Lung microvascular endothelial cell (primary cell): ENCODE results near the gene DNASE1L3. TPM values are rescaled to one million over a fixed set of nuclear protein-coding genes. Genes with fewer than 3 reads are reported as not detected.
"Not testable (repeated sequence)": the region's sequence is repeated elsewhere in the genome, so short reads cannot be mapped to it uniquely, and the experiment has no call there.

ENCODE experiments used
- DNase-seq, 2 donors: peaks; one replicate each; pipeline versions ENCODE4 v3.0.0 to v3.0.0-alpha.2; 2010; ENCODE audit warnings: low read depth in 2 of 2
- total RNA-seq: library from RNA; depleted of rRNA; stranded (reverse); fragments of >200 nt; gene quantifications from 2 replicates; pipeline ENCODE4 v1.2.1, GENCODE V29; 2014

Gene DNASE1L3
- total RNA-seq, 1 donor from 2014 or later: 5.0 TPM

DNA sequence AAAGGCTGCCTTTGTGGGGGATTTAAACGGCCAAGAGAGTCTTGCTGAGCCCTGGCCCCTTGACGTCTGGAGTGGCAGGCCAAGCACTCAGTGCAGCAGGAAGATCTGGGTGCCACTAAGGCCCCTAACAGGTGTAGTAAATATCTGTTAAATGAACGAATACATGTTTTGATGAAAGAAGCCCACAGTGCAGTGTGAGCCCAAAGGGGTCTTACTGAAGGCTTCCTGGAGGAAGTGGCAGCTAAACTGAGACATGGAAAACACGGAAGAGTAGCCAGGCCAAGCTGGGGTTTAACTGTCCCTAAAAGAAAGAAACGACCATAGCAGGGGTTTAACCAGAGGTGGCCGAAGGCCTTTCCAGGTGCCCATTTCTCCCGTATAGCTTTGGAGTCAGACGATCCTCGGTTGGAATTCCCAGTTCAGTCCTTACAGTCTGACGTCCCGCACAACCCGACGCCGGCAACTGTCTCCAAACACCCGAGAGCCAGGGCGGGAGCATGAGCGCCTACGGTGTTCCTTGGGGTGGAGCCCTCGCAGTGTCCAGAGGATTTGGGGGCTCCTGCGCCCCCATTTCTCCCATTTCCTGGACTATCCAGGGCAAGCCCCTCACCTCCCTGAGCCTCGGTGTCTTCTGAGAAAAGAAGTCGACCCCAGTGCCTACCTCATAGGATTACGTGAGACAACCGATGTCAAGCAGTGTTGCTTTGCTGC, 25.9 kb upstream of the DNASE1L3 start:
- DNase-seq: no peak

- no peak for DNase-seq
Measured at GRCh38 chr3:58235970-58236369, 25.2 kb upstream of the DNASE1L3 start.

- DNase-seq: peak; percentile 19 to 38
Measured at GRCh38 chr3:58234516-58234931, 23.8 kb upstream of the DNASE1L3 start.

GRCh38 chr3:58231666-58232065, 20.9 kb upstream of the DNASE1L3 start:
- DNase-seq: peak in 1 of 2 donors; percentile 36

- DNase-seq: no peak
Measured at GRCh38 chr3:58230876-58231552, 20.2 kb upstream of the DNASE1L3 start.

GRCh38 chr3:58227933-58228332, 17.2 kb upstream of the DNASE1L3 start:
- not testable (repeated sequence) for DNase-seq

DNA sequence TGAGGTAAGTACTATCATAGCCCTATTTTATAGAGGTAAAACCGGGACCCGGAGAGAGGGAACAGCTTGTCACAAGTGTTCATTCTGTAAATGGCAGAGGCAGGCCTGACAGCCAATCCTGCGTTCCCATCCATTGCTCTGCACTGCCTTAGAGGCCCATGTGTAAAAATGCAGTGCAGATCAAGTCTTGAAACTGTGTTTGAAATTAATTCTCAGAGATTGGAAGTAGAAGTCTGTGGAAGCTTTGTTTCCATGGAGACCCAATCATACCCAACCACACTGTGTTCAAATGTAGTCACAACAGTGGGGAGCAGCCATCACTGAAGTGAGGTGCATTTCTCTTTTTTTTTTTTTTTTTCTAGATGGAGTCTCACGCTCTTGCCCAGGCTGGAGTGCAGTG, 13.1 kb upstream of the DNASE1L3 start:
- DNase-seq: no peak

- DNase-seq: peak in 1 of 2 donors; percentile 52
Measured at GRCh38 chr3:58222161-58222724, 11.5 kb upstream of the DNASE1L3 start.

- DNase-seq: no peak
Measured at GRCh38 chr3:58218904-58219303, 8.1 kb upstream of the DNASE1L3 start.

GRCh38 chr3:58217209-58217811, 6.5 kb upstream of the DNASE1L3 start:
- peak; percentile 76 to 83 for DNase-seq

DNA sequence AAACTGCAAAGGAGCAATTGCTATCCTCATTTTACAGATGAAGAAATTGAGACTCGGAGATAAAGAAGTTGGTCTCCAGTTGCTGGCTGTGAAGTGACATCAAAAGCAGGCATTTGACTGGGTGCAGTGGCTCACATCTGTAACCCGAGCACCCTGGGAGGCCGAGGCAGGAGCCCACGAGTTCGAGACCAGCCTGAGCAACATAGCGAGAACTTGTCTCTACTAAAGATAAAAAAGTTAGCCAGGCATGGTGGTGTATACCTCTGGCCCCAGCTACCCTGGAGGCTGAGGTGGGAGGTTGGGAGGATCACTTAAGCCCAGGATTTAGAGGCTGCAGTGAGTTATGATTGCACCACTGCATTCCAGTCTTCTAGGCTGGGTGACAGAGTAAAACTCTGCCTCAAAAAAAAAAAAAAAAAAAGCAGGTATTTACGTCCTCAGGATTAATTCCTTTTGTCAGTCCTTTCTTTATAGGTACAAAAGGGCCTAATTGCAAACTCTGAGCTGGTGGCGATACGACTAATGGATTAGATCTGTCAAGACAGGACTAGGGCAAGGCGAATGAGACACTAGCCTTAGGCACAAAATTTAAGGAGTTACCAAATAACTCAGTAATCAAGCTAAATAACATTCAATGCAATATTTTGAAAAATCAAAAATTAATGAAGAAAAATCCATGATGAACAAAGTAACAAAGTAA, 5.9 kb upstream of the DNASE1L3 start:
- DNase-seq: no peak

GRCh38 chr3:58215317-58216025, 4.7 kb upstream of the DNASE1L3 start:
- DNase-seq: no peak

DNA sequence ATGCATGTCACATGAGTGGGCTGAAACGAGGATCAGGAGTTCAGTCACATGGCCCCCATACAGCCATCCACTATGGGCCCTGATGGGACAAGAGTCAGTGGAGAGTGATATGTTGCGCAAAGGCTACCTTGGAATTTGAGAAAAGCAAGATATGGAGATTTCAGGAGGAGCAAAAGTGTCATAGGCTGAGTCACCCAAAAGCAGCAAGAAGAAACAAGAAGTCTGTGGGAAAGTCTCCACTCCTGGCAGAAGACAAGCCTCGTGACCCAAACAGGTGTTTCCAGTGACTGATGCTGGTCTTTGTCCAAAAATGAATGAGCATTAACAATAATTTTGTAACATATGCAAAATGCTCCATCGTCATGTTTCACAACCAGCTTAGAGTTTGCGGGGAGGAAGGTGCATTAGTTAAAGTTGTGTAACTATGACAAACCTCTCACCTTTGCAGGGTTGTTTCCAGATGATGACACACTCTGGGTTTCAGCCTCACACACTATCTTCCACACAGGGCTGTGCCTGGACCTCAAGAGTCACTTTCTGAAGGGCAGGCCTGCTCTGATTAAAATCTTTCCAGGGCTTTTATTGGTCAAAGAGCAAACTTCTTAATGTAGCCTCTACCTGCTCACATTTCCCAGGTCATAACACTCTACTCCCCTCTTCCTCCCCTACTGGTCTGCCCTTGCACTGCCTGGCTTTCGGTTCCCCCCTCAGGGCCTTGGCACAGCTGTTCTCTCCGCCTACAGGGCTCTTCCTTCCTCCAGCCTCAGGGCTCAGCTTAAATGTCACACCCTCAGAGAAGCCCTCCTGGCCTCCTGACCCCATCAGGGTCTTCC, 3.9 kb upstream of the DNASE1L3 start:
- DNase-seq: peak in 1 of 2 donors; percentile 46

DNA sequence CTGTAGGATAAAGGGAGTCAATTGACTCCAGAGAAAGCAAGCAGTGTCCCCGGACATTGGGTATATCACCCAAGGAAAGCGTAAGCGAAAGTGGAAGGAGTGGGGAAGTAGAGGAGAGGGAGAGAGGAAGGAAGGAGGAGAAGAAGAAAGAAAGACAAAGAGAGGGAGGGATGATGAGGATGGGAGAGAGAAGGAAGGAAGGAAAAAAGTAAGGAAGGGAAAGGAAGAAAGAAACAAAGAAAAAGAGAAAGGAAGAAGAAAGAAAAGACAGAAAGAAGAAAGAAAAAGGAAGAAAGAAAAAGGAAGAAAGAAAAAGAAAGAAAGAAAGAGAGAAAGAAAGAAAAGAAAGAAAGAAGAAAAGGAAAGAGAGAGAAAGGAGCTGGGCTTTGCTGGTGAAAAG, 839 bp downstream of the DNASE1L3 start:
- no peak for DNase-seq

- DNase-seq: no peak
Measured at GRCh38 chr3:58207954-58208353, 2.8 kb downstream of the DNASE1L3 start.

DNA sequence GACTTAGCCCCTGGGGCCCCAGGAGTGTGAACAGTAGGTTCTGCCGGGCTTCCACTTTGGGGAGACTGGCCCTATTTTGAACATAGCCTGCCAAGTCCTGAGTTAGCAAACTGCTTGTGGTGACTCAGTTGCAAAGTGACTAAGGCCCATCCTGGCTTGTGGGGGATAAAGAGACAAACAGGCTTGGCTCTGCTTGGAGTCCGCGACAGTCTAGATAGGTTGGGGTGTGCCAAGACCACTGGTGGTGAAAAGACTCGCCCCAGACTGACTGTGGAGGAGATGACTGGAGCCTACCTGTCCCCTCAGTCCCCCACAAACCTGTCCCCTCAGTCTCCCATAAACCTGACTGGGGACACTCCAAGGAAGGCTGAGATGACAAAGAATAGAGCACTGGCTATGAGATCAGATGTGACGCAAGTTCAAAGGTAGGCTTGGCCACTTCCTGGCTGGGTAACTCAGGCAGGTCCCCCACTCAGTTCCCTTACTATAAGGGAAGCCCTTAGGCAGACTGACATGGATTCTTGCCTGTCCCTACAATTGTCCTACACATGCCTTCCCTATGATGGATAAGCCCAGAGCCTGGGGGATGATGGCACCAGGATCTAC, 4.3 kb downstream of the DNASE1L3 start:
- DNase-seq: peak in 1 of 2 donors; percentile 61

- DNase-seq: no peak
Measured at GRCh38 chr3:58205981-58206380, 4.8 kb downstream of the DNASE1L3 start.

- no peak for DNase-seq
Measured at GRCh38 chr3:58204720-58205119, 6.1 kb downstream of the DNASE1L3 start.

GRCh38 chr3:58203541-58203940, 7.2 kb downstream of the DNASE1L3 start:
- no peak for DNase-seq

GRCh38 chr3:58202917-58203360, 7.8 kb downstream of the DNASE1L3 start:
- DNase-seq: no peak
